GM19240 (cell line): Measurements from ENCODE around the gene SSTR4.
"Not testable (repeated sequence)": the region's sequence is repeated elsewhere in the genome, so short reads cannot be mapped to it uniquely, and the experiment has no call there.

Experiments
- DNase-seq: peaks from one replicate; pipeline ENCODE4 v3.0.0; 2011; ENCODE audit warnings: low spot score; ENCODE audit not compliant: insufficient read length

Gene SSTR4

GRCh38 chr20:23034721-23035671 lies at the start of gene SSTR4:
SSTR4 (plus strand) TSS chr20:23035312; CDS start chr20:23035484, 172 bp downstream.
- no peak for DNase-seq

- no peak for DNase-seq
Observed at GRCh38 chr20:22986601-22987000, 48.5 kb upstream of the SSTR4 start.

- DNase-seq: not testable (repeated sequence)
Observed at GRCh38 chr20:22991424-22991823, 43.7 kb upstream of the SSTR4 start.

- DNase-seq: no peak
Observed at GRCh38 chr20:22993823-22994222, 41.3 kb upstream of the SSTR4 start.

GRCh38 chr20:22995923-22996322 lies 39.2 kb upstream of the SSTR4 start:
- DNase-seq: no peak

GRCh38 chr20:22998476-22998875 lies 36.6 kb upstream of the SSTR4 start:
- DNase-seq: no peak

- no peak for DNase-seq
Observed at GRCh38 chr20:22999756-23000155, 35.4 kb upstream of the SSTR4 start.

GRCh38 chr20:23000232-23000947 lies 34.7 kb upstream of the SSTR4 start:
- DNase-seq: no peak

GRCh38 chr20:23002276-23002675 lies 32.8 kb upstream of the SSTR4 start:
- DNase-seq: no peak

GRCh38 chr20:23003077-23003635 lies 32.0 kb upstream of the SSTR4 start:
- no peak for DNase-seq

- no peak for DNase-seq
Observed at GRCh38 chr20:23003881-23004460, 31.1 kb upstream of the SSTR4 start.

GRCh38 chr20:23005776-23006175 lies 29.3 kb upstream of the SSTR4 start:
- DNase-seq: no peak

GRCh38 chr20:23007462-23007861 lies 27.6 kb upstream of the SSTR4 start:
- no peak for DNase-seq

GRCh38 chr20:23007886-23008655 lies 27.0 kb upstream of the SSTR4 start:
- no peak for DNase-seq

- no peak for DNase-seq
Observed at GRCh38 chr20:23008667-23009066, 26.4 kb upstream of the SSTR4 start.

GRCh38 chr20:23009636-23010035 lies 25.5 kb upstream of the SSTR4 start:
- no peak for DNase-seq

GRCh38 chr20:23010096-23010495 lies 25.0 kb upstream of the SSTR4 start:
- DNase-seq: no peak

- no peak for DNase-seq
Observed at GRCh38 chr20:23011008-23011721, 23.9 kb upstream of the SSTR4 start.

GRCh38 chr20:23013429-23013828 lies 21.7 kb upstream of the SSTR4 start:
- no peak for DNase-seq

GRCh38 chr20:23017516-23017915 lies 17.6 kb upstream of the SSTR4 start:
- DNase-seq: no peak
